Activated T-helper 9 cell treated with anti-CD3 and anti-CD28 coated beads, Interleukin-2, amount 50 U/mL, for 16 hours (primary cell): Measurements from ENCODE around the gene UBAP1L.
"Not testable (repeated sequence)": the region's sequence is repeated elsewhere in the genome, so short reads cannot be mapped to it uniquely, and the experiment has no call there.

Experiments
- DNase-seq: peaks from one replicate; pipeline ENCODE4 v3.0.0-alpha.2; 2020; ENCODE audit warnings: low read depth

The UBAP1L gene

DNA sequence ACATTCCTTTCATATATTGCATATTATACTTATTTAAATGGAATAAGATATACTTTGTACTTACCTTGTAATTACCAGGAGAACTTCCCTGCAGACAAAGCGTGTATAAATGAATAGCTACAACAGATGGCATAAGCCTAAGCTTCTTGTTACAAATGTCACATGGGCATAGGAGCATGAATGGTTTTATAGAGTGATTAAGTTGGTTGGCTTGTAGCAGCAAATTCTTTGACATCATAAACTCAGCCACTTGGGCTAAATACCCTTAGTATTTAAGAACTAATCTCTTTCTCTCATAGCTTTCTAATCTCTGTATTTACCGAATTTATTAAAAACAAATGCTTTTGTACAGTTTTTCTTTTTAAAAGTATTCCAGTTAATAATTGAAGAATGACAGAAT lies at the start of gene UBAP1L:
TSS of gene UBAP1L (minus strand) at position 115 of the 400 bp plus-strand sequence. CDS start 8,985 bp downstream, outside the sequence.
- no peak for DNase-seq

DNA sequence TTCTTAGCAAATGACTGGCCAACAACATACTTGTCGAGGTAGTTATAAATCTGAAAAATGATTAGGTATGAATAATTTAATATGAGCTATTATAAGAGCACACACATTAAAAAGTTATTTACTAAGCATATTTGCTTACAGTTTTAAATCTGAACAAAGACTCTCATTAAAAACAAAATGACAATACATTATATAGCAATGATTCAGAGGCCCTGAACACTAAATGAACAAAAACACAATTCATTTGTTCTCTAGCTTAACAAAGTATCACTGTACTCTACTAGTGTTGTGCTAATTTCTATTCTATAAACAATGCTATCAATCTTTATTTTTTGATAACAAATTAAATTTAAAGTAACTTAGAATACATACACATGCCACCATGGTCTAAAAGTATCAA lies 49.1 kb upstream of the UBAP1L start:
- DNase-seq, result no peak

DNA sequence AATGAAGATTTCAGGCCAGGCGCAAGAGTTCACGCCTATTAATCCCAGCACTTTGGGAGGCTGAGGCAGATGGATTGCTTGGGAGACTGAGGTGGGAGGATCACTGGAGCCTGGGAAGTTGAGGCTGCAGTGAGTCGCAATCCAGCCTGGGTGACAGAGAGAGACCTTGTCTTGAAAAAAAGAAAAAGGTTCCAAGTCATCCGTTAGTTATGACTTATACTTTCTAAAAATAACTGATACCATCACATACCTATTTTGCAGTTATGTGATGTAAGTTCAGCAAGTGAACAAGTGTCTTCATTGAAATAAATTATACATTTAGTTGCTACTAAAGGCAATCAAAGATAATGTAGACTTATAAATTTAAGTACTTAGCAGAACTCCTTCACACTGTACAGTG lies 48.0 kb upstream of the UBAP1L start:
- DNase-seq, result no peak

DNA sequence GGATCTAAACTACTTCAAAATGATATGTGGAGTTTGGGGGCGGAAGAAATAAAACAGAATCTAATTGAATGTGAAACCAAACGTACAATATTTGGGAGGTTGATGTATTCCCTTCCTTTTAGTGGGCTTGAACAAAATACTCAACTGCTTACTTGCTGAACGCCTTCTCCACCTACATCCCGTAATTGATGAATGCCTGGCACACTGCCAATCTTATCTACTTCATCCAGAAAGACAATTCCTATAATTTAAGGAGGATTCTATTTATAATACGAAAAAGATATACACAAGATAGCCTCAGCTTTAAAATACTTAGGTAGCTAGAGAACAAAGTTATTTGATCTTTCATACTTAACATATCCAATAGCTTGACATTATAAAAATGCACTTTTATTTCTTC lies 41.7 kb upstream of the UBAP1L start:
- DNase-seq, result no peak

DNA sequence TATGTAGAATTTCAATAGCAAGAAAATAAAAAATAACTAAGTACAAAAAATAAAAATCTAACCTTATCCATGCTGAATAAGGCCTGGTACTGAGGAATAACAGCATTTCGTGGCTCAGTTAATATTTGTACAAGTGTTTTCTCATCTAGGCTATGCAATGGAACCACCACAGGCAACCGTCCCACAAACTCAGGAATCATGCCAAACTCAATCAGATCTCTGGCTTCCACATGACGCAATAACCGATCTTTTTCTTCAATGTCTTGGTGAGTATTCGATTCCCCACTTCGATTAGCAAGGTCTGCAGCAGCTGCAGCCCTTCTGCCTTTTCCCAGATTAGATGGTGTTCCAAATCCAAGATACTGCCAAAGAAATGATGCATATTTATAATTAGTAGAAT lies 39.7 kb upstream of the UBAP1L start:
- DNase-seq, result no peak

DNA sequence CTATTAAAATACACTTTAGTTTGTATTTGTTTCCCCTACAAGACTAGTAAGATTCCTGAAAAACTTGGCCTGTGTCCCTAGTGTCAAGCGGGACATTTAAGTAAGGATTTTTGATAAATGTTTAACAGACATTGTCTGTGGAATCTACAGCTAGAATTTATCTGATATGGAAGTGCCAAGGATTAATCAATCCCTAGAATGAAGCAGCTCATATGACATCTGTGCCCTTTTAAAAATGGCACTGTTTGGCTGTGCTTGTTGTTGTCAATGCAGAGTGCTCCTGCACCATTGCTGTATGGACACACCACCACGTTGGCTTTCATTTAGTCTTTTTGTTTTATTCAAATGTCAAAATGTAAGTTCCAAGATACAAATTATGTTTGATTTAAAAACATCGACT lies 32.9 kb upstream of the UBAP1L start:
- no peak for DNase-seq

DNA sequence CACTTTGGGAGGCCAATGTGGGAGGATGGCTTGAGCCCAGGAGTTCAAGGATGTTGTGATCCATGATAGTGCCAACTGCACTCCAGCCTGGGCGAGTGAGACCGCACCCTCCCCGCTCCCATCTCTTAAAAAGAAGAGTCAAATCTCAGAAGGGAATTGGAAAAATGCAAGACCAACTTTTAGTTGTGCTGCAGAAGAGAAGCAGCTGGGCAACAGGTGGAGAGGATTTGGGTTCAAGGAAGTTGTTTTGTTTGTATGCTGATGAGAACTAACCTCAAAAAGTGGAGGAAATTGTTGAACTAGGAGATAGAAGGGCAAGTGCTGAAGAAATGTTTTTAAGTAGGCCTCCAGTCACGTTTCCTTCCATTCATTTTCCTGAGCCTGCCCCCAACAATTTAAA lies 31.4 kb upstream of the UBAP1L start:
- DNase-seq, result no peak

DNA sequence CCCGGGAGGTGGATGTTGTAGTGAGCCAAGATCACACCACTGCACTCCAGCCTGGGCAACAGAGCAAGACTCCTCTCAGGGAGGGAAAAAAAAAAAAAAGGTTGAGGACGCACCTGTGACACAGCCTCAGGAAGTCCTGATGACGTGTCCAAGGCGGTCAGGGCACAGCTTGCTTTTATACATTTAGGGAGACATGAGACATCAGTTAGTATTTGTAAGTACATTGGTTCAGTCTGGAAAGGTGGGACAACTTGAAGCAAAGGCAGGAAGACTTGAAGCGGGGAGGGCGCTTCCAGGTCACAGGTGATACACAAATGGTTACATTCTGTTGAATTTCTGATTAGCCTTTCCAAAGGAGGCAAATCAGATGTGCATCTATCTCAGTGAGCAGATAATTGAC lies 23.6 kb upstream of the UBAP1L start:
- not testable (repeated sequence) for DNase-seq

DNA sequence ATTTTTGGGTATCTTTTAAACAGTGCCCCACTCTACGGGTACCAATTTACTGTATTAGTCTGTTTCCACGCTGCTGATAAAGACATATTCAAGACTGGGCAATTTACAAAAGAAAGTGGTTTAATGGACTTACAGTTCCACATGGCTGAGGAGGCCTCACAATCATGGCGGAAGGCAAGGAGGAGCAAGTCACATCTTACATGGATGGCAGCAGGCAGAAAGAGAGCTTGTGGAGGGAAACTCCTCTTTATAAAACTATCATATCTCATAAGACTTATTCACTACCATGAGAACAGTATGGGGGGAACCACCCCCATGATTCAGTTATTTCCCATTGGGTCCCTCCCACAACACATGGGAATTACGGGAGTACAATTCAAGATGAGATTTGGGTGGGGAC lies 22.9 kb upstream of the UBAP1L start:
- DNase-seq, result not testable (repeated sequence)

DNA sequence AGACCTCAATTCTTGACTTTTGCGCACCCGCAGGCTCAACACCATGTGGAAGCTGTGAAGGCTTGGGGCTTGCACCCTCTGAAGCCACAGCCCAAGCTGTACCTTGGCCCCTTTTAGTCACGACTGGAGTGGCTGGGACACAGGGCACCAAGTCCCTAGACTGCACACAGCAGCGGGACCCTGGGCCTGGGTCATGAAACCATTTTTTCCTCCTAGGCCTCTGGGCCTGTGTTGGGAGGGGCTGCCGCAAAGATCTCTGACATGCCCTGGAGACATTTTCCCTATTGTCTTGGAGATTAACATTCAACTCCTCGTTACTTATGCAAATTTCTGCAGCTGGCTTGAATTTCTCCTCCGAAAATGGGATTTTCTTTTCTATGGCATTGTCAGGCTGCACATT lies 22.1 kb upstream of the UBAP1L start:
- not testable (repeated sequence) for DNase-seq

DNA sequence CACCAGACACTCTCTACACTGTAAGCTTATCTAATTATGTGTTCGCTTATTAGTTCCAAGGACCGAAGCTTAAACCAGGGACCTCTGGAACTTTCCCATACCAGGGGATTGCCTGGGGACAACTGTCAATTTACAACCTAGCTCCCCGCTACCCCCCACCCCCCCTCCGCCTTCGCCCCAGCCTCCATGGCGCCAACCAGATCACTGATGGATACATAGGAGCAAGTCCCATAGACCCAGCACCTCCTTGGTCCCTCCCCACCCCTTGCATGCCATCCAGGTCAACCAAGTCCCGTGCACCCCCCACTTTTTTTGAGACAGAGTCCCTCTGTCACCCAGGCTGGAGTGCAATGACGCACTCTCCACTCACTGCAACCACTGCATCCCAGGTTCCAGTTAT lies 19.5 kb upstream of the UBAP1L start:
- DNase-seq, result no peak

DNA sequence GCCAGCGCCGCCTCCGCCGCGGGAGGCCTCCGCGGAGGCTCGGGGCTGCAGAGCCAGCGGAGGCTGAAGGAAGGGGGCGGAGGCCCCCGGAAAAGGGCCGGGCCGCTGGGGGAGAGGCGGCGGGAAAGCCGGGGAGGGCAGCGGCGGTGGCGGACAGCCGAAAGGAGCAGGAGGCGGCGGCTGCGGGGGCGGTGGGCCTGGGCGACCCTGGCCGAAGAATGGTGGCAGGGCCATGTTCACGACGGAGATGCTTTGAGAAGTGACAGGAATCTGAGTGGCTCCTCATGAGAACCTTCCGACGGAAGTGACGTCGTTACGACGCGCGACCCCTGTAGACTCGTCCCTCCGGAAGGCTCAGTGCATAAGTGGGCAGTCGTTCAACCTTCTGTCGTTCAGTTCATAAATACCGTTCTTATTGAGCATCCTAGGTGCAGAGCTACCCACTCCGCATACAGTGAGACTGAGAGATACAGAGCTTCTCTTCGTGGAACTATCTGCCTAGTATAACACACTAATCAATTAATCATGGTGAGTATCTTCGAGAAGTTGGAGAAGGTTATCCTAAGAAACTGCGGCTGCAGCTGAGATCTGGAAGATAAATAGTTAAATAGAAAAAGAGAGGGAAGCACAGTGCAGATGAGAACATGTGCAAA lies 18.7 kb upstream of the UBAP1L start, which contains the start of gene PDCD7:
TSS of gene PDCD7 (minus strand) at position 261 of the 653 bp plus-strand sequence. CDS start at position 234, 27 bp downstream.
- peak; percentile 72 for DNase-seq

DNA sequence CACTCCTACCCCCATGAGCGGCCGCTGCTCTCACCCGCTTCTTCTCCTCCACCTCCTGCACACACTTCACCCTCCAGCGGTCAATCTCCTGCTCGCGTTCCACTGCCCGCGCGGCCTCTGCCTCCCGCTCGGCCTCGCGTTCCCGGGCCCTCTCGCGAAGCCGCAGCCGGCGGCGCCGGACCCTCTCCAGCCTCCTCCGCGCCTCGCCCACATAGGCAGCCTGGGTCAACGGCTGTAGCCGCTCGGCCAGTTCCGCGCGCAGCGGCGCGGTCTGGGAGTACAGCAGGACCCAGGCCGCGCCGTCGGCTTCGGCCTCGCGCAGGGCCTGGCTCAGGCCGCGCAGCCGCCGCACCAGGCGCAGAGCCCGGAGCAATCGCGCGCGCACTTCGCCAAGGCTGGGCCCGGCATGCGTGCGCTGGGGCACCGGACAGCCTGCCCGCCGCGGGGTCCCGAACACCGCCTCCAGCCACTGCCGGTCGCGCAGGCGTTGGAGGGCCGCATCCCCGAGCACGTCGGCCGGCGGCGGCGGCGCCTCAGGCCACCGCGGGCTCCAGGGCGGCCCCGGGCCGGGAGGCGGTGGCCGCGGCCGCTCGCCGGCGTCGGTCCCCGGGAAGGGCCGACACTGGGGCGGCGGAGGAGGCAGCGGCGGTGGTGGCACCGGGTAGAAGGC lies 18.0 kb upstream of the UBAP1L start:
- peak; percentile 1 for DNase-seq

DNA sequence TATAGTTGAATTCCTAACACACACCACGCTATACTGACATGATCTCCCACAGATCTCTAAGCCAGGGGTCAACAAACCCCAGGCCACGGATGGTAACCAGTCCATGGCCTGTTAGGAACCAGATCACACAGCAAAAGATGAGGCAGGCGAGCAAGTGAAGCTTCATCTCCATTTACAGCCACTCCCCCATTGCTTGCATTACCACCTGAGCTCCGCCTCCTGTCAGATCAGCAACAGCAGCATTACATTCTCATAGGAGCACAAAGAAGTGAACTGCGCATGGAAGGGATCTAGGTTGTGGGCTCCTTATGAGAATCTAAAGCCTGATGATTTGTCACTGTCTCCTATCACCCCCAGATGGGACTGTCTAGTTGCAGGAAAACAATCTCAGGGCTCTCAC lies 15.9 kb upstream of the UBAP1L start:
- no peak for DNase-seq

DNA sequence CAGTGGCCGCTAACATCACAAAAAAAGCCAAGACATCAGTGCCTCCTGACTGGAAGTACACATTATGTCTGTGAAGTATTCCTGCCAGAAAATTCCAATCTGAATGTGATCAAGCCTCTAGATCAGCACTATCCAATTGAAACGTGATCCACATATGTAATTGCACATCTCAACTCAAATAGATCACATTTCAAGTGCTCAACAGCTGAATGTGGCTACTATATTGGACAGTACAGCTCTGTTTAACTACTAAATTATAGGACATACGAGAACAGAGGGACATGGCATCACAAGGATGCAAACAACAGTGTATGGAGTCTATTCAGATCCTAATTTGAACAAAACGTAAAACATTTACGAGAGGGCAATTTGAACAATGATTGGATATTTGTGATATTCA lies 542 bp upstream of the UBAP1L start:
- DNase-seq, result no peak

DNA sequence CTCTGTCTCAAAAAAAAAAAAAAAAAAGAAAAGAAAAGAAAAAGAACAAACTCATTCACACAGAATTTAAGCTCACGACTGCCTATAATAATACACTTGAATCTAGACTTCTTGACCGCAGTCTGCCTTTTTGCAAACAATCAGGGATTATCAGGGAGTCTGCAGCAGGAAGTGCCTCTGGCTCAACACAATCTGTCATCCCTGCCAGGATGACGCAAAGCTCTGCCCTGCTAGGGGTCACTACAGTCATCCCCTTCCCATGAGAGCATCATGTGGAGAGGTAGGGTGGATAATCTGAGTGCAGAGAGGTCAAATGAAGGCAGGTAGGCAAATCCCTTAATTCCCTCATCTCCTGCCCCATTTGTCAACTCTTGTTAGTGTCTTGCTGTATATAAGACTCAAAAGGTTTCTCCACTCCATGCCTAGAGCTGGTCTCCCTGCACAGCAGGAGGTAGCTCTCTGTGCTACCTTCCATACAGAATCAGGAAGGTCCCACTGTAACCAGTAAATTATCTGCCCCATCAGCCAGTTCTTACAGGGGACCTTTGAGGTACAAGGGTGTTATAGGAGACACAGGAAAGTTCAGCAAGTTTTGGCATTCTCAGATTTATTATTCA lies 4.2 kb downstream of the UBAP1L start:
- DNase-seq, result no peak

DNA sequence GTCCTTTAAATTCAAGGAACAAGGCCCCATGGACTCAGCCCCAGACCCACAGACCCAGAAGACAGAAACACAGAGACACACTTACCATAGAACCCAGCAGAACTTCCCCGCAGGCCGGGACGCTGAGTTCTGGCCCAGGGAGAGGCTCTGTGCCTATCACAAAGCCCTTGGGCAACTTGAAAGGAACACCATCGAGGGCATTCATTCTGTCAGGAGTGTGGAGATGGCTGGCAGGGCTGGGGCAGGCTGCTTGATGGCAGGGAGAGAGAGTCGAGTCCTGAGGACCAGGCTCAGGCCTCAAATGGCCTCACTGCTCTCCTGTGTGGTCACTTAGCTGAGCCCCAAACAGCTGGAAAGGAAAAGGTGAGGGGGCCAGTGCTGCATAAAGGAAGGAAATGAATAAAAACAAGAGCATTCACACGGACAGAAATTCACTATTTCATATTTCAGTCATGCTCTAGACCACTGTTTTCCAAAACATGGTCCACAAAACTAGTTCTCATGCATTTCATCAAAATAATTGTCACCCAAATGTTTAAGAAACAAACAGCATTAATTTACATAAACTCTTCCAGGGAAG lies 8.9 kb downstream of the UBAP1L start:
- DNase-seq, result no peak

DNA sequence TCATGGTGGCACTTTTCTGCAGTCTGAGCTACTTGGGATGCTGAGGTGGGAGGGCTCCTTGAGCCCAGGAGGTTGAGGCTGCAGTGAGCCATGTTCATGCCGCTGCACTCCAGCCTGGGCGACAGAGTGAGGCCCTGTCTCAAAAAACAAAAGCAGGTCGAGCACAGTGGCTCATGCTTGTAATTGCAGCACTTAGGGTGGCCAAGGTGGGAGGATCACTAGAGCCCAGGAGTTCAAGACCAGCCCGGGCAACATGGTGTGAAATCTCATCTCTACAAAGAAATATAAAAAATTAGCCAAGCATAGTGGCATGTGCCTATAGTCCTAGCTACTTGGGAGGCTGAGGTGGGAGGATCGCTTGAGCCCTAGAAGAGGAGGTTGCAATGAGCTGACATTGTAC lies 10.0 kb downstream of the UBAP1L start:
- DNase-seq, result no peak

DNA sequence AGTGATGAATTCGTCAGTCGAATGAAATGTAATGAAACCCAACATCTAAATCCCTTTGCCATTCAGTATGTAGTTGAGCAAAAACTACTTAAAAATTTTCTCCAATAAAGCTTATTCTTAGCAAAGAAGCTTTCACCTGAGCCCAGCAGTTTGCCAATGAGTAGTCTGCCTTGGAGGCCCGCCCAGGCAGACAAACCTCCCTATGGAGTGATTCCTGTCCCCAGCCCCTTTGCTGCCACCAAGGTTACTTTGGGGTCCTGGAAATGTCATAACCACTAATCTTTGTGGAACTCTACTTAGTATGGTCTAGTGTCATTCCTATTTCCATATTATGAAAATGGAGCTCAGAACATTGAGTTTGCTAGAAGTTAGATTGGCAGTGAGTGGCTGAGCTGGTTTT lies 12.1 kb downstream of the UBAP1L start:
- DNase-seq, result no peak

DNA sequence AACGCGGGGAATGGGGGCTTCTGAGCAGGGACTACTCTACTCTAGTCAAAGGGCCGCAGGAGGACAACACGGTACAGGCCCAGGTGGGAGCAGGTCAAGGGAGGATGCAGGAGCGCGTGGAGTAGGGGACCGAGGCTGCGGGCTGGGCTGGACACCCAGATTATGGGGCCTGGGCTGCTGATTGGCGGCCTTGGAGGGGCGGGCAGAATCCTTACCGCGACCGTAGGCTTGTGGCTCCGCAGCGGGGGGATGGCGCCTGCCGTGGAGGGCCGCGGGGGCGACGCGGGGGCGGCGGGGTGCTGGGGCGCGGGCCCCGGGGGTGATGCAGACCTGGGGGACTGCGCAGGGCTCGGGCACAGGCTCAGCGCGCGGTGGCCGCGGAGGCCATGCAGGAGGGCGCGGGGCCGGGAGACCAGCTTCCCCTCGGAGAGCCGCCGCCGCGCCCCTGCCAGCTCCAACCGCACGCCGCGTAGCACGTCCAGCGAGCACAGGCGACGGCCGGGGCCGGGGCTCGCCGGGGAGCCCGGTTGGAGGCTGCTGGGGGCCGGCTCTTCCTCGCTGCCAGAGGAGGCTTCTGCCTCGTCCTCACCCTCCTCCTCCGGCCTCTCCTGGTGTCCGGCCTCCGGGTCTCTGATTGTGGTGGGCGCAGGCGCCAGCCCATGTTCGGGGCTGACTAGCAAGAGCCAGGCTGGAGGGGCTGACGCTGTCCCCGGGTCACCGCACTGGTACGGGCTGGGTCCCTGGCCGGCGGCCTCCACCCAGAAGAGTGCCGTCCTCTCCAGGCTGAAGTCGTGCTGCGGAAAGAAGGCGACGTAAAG lies 12.9 kb downstream of the UBAP1L start:
- no peak for DNase-seq

DNA sequence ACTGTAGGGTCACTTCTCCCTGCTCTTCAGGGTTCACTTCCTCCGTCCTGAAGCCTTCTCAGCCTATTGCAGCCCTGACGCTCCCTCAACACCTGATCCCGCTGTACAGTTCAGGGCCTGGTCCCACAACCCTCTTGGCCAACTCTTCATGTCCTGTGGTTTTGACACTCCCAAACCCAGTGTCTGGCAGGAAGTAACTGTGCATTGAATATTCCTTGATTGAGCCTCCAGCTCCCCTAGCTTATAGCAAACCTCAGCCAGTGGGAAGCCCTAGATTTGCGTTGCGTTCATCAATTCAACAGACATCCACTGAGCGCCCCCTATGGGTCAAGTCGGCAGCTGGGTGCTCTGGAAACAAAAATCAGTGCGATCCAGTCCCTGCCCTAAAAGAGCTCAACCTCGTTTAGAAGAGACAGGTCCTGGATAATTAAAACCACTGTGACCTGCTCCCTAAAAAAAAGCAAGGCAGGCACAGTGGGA lies 13.5 kb downstream of the UBAP1L start:
- no peak for DNase-seq

DNA sequence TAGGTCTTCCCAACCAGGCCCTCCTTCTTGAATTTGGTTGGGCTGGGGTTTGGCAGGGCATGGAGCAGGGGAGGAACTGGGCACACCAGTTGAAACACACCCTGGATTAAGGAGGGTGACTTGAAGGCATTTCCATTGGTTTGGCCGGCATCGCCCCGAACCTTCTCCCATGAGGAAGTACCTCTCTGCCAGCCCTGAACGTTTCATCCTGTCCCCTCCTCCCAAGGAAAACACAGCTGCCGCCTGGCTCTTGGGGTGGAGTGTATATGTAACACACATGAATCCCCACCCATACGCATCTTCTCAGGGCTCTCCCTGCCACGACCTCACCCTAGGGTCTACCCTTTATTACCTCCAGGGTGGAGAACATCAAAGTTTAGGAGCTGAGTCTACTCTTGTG lies 14.6 kb downstream of the UBAP1L start:
- DNase-seq, result no peak
